ENCODE measurements around the gene STYX.

- TF ChIP-seq CTCF (IDR thresholded peaks at IDR 0.05; ENCODE audit: low read length): no peak
- TF ChIP-seq EZH2 (IDR thresholded peaks at IDR 0.05; ENCODE audit: borderline replicate concordance, low read length): no peak
Observed at GRCh38 chr14:52808101-52808500, 78.1 kb downstream of the STYX start.

Measured in OCI-LY1 (cell line).